GM18868 (cell line): ENCODE measurements around the gene SLC33A1.

Experiments
- ATAC-seq: cut with Tn5 transposase; IDR thresholded peaks from one replicate; pipeline ENCODE4 v1.9.1; 2021; ENCODE audit warnings: mild to moderate bottlenecking, moderate library complexity; ENCODE audit not compliant: unreplicated experiment

The SLC33A1 gene

GRCh38 chr3:155792532-155792931 is 61.7 kb downstream of the SLC33A1 start:
- ATAC-seq: no peak

DNA sequence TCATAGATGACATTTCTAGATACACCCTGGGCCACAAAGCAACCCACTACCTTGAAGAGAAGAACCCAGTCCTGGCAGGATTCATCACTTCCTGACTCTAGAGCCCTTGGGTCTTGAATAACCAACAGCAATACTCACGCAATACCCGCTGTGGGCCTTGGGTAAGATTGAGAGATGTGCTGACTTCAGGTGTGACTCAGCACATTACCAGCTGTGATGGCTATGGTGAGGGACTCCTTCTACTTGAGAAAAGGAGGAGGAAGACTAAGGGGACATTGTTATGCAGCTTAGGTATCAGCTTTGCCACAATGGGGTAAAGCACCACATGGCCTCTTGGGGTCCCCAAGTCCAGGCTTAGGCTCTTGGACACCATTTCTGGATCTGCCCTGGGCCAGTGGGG is 63.0 kb downstream of the SLC33A1 start:
- no peak for ATAC-seq

DNA sequence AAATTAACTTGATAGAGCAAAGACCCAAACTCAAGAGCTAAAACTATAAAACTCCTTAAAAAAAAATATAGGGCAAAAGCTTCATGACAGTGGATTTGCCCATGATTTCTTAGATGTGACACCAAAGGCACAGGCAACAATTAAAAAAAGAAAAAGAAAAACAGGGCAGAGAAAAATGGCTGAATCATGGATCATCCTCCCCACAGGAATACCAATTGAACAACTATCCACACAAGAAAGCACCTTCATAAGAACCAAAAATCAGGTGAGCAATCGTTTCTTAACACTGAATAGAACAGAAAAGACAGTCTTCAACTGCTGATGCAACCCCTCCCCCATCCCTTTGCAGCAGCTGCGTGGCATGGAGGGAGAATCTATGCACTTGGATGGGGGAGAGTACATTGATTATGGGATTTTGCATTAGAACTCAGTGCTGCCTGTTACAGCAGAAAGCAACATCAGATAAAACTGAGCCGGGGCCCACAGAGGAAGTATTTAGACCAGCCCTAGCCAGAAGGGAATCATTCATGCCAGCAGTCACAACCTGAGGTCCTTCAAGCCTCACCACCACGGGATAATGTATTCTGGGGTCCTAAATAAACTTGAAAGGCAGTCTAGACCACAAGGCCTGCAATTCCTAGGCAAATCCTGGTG is 63.8 kb downstream of the SLC33A1 start:
- ATAC-seq: no peak

DNA sequence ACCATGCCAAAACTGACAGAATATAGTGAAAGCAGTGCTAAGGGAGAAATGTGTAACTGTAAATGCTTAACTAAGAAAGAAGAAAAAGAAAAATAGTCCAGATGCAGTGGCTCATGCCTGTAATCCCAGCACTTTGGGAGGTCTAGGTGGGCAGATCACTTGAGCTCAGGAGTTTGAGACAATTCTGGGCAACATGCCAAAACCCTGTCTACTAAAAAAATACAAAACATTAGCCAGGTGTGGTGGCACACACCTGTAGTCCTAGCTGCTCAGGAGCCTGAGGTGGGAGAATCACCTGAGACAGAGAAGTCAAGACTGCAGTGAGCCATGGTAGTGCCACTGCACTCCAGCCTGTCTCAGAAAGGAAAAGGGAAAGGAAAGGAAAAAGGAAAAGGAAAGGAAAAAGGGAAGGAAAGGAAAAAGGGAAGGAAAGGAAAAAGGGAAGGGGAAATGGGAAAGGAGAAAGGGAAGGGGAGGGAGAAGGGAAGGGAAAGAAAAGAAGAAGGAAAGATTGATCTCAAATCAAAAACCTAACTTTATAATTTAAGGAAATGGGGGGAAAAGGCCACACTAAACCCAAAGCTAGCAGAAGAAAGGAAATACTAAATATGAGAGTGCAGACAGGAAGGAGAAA is 68.4 kb downstream of the SLC33A1 start:
- ATAC-seq: no peak

DNA sequence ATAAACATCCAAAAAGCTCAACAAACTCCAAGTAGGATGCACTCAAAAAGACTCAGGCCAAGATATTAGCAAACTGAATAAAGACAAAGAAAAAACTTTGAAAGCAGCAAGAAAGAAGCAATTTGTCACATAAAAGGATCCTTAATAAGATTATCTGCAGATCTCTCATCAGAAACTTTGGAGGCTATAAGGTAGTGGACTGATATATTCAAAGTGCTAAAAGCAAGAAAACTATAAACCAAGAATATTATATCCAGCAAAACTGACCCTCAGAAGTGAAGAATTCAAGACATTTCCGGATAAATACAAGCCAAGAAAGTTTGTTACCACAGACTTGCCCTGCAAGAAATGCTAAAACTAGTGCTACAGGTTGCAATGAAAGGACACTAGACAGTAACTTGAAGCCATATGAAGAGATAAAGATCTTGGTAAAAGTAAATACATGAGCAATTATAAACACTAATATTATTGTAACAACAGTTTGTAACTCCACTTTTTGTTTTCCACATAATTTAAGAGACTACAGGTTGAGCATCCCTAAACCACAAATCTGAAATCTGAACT is 71.8 kb downstream of the SLC33A1 start:
- no peak for ATAC-seq

DNA sequence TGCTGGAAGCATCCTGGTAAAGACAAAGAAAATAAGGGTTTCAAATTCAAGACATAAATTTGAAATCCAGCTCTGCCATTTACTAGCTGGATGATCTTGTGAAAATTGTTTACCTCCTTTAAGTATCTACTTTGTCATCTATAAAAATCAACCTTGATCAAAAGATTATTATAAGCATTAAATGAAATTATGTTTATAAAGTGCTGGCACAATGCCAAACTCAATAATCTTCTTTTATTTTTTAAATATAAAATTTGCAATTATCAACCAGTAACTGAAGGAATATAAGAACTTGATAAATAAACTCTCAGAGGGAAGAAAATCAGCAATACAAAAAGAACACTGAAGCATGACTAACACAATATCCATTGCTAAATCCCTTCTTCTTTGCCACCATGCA is 73.9 kb downstream of the SLC33A1 start:
- no peak for ATAC-seq

DNA sequence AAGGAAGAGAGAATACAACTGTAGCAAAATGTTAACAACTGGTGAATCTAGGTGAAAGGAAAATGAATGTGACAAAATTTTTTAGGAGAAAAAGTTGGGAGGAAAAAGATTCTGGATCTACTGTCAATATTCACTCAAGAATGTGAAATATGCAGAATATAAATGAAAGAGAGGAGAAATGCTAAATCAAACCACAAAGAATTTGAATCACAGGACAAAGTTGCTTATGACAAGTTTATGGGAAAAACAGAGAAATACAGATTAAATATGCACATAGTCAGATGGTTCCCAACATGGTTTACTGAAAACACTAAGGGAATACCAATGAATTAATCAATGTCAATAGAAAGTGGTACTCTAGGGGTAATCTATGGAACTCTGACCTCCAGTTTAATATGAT is 75.8 kb downstream of the SLC33A1 start:
- ATAC-seq: no peak

DNA sequence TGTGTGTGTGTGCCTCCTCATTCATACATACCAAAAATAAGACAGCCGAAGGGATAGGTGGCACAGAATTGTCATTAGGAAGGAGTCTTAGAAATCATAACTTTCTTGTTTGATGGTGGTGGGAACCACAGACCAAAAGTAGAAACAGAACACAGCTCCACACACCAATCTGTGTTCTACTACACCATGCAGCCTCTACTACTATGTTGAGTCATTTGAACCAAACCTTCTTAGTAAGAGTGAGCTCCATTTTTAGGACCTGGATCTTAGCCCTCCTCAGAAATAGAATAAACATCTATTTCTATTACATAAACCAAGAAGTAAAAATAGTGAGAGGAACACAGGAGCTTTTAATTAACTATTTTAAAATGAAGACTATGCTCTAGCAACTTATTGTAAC is 81.4 kb downstream of the SLC33A1 start:
- ATAC-seq: peak; percentile 53

DNA sequence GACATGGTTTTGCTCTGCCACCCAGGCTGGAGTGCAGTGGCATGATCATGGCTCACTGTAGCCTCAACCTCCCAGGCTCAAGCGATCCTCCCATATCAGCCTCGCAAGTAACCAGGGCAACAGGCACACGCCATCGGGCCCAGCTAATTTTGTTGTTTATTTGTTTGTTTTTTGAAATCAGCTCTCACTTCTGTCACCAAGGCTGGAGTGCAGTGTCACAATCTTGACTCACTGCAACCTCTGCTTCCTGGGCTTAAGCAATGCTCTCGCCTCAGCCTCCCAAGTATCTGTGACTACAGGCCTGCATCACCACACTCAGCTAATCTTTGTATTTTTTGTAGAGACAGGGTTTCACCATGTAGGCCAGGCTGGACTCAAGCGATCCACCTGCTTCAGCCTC is 83.1 kb downstream of the SLC33A1 start:
- ATAC-seq: no peak
